NCI-H187 (cell line): ENCODE data around the gene CPEB3.
"Not testable (repeated sequence)": the region's sequence is repeated elsewhere in the genome, so short reads cannot be mapped to it uniquely, and the experiment has no call there.

Source experiments
- DNase-seq, 2 experiments: peaks; one replicate each; lab custom pipeline; 2025; lab: John Stamatoyannopoulos, UW

Gene CPEB3

DNA sequence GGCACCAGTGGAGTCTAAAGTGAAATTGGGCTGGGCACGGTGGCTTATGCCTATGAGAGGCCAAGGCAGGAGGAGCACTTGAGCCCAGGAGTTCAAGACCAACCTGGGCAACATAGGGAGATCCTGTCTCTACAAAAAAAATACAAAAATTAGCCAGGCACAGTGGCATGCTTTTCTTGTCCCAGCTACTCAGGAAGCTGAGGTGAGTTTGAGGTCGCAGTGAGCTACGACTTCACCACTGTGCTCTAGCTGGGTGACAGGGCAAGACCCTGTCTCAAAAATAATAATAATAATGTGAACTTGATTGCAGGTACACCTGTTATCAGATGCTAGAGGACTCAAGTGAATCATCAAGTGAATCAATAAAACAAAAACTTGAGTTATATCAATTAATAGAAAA, 259.3 kb downstream of the CPEB3 start:
- no peak for DNase-seq

DNA sequence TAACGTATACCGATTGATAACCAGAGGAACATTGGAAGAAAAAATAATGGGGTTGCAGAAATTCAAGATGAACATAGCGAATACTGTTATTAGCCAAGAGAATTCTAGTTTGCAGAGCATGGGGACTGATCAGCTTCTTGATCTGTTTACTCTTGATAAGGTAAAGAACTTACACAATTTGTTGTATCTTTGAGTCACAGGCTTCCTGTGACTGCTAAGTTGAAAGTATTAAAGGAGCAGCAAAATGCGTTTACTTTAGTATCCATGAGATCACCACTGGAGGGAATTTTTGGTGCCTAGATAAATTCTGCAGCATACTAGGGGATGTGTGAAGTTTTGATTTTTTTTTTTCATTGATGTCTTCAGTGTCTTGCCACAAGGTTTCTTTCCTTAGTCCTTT, 263.7 kb downstream of the CPEB3 start:
- no peak for DNase-seq

- DNase-seq = not testable (repeated sequence)
Observed at GRCh38 chr10:92025340-92025739, 265.5 kb downstream of the CPEB3 start.

GRCh38 chr10:92024700-92025099, 266.2 kb downstream of the CPEB3 start:
- no peak for DNase-seq

- no peak for DNase-seq
Observed at GRCh38 chr10:92014620-92015019, 276.3 kb downstream of the CPEB3 start.

DNA sequence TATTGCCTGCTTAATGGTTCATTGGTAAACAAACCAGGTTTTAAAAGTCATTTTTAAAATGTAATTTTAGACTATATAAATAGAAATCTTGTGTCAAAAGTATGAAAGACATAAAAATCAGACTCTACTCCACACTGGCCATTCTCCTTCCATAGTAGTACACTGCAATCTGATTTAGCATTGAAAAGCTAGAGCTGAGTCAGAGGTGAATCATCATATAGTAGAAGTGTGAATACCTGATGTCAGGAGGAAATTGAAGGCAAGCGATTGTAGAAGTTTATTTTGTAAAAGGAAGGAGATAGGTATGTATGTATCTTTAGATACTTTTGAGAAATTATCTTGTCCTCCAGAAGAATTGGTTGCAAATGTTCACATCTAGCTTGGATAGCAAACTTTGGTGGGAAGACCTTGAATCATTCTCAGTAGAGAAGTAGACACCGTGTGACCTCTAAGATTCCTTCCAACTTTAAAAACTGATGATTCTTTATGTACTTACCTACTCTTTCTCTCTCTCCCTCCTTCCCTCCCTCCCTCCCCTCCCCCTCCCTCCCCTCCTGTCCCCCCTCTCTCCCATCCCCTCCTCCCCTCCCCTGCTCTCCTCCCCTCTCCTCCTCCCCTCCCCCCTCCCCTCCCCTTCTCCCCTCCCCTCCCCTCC, 279.2 kb downstream of the CPEB3 start:
- no peak for DNase-seq

DNA sequence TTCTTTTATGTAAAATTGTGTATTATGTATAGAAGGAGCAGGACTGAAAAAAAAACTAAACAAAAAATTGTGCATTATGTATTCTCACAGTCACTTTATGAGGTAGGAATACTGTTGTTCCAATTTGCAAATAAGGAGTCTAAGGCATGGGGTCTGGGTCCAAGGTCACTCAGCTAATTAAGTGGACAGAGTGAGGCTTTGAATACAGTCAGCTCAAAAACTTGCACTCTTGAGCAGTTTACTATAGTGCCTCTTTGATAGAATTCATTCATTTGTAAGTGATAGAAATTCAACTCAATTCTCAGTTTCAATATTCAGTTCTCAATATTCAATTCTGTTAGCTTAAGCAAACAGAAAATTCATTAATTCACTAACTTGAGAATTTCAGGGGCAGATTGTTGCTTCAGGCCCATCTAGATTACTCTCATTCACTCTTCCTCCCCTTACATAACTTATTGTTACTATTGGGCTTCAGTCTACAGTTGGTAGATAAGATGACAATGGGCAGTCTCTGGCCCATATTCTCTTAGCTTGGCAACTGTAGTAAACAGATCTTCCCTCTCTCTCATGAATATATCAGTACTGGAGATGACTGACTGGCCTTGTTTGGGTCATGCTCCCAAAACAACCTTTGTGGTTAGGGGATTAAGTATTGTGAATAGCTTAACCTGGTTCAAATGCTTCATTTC, 280.7 kb downstream of the CPEB3 start:
- DNase-seq = no peak

GRCh38 chr10:92009445-92009844, 281.4 kb downstream of the CPEB3 start:
- no peak for DNase-seq

- DNase-seq = no peak
Observed at GRCh38 chr10:92005978-92006377, 284.9 kb downstream of the CPEB3 start.

GRCh38 chr10:92003258-92003657, 287.6 kb downstream of the CPEB3 start:
- no peak for DNase-seq

DNA sequence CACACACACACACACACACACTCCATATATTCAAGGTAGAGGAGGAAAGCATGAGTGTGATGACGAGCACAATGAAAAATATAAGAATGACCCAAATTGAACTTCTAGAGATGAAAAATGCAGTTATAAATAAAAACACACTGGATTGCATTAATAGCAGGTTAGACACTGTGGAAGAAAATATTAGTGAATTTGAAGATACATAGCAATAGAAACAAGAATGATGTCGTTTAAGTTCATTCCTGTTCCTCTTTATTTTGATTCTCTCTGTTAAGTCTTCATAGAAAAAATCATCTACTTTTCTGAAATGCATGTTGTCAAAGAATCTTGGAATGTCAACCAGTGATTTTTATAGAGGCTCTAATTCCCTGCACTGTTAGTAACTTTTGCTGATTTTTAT, 288.9 kb downstream of the CPEB3 start:
- no peak for DNase-seq

DNA sequence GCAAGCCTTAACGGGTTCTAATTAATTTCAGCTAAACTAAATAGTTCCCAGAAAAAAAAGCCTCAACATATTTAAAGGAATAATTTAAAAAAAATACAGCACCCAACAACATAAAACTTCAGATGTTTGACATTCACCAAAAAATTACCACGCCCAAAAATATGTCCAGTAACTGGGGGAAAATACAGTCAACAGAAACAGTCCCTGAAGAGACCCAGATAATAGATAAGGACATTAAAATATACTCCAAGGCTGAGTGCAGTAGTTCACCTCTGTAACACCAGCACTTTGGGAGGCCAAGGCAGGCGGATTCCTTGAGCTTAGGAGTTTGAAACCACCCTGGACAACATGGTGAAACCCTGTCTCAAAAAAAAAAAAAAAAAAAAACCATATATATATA, 289.3 kb downstream of the CPEB3 start:
- no peak for DNase-seq
